H9 (cell line): Measurements from ENCODE around the gene IL6R. TPM values are rescaled to one million over a fixed set of nuclear protein-coding genes. Genes with fewer than 3 reads are reported as not detected.

ENCODE experiments used
- DNase-seq: peaks from one replicate; pipeline ENCODE4 v3.0.0-alpha.2; 2017
- H2AFZ ChIP-seq: one replicate; pipeline ENCODE4 v1.6.1; 2013; ENCODE audit warnings: mild to moderate bottlenecking, low read length, control low read depth, moderate library complexity
- H2AK5ac ChIP-seq: 2 replicates; pipeline ENCODE4 v1.6.1; 2013; ENCODE audit warnings: low read length, control low read depth, mixed read lengths; ENCODE audit not compliant: insufficient read length
- H2BK120ac ChIP-seq: one replicate; pipeline ENCODE4 v1.6.1; 2013; ENCODE audit warnings: low read depth, mild to moderate bottlenecking, low read length, control low read depth, inconsistent platforms; ENCODE audit not compliant: poor library complexity, severe bottlenecking
- H2BK12ac ChIP-seq: 2 replicates; pipeline ENCODE4 v1.6.1; 2013; ENCODE audit warnings: low read length, control low read depth, mixed read lengths, low read depth; ENCODE audit not compliant: insufficient read length
- H2BK15ac ChIP-seq: 2 replicates; pipeline ENCODE4 v1.6.1; 2013; ENCODE audit warnings: low read depth, low read length, control low read depth
- H2BK20ac ChIP-seq: one replicate; pipeline ENCODE4 v1.6.1; 2013; ENCODE audit warnings: low read depth, mild to moderate bottlenecking, low read length, control low read depth, inconsistent platforms; ENCODE audit not compliant: poor library complexity, severe bottlenecking
- H2BK5ac ChIP-seq: 2 replicates; pipeline ENCODE4 v1.6.1; 2013; ENCODE audit warnings: low read length, control low read depth, mixed read lengths; ENCODE audit not compliant: insufficient read length
- H3K14ac ChIP-seq: 2 replicates; pipeline ENCODE4 v1.6.1; 2013; ENCODE audit warnings: low read length, control low read depth; ENCODE audit not compliant: insufficient read depth
- H3K18ac ChIP-seq: 2 replicates; pipeline ENCODE4 v1.6.1; 2013; ENCODE audit warnings: low read depth, mild to moderate bottlenecking, mixed read lengths, low read length, control low read depth; ENCODE audit not compliant: insufficient read length
- H3K23ac ChIP-seq: 2 replicates; pipeline ENCODE4 v1.6.1; 2013; ENCODE audit warnings: low read length, control low read depth, mixed read lengths, low read depth; ENCODE audit not compliant: insufficient read length
- H3K23me2 ChIP-seq: 2 replicates; pipeline ENCODE4 v1.6.1; 2013; ENCODE audit warnings: low read depth, mild to moderate bottlenecking, mixed read lengths, low read length, control low read depth; ENCODE audit not compliant: insufficient read length, poor library complexity, severe bottlenecking
- H3K27ac ChIP-seq: 2 replicates; pipeline ENCODE4 v1.5.1; 2013; ENCODE audit warnings: low read length, control low read depth, mixed read lengths, low read depth; ENCODE audit not compliant: insufficient read length
- H3K27me3 ChIP-seq: 2 replicates; pipeline ENCODE4 v1.6.1; 2013; ENCODE audit warnings: low read length, control low read depth, inconsistent platforms; ENCODE audit not compliant: insufficient read depth
- H3K4ac ChIP-seq: 2 replicates; pipeline ENCODE4 v1.6.1; 2013; ENCODE audit warnings: low read depth, mild to moderate bottlenecking, control low read depth, inconsistent platforms, low read length, moderate library complexity
- H3K4me1 ChIP-seq: 2 replicates; pipeline ENCODE4 v1.6.1; 2013; ENCODE audit warnings: low read length, control low read depth, inconsistent platforms; ENCODE audit not compliant: insufficient read depth
- H3K4me2 ChIP-seq: 2 replicates; pipeline ENCODE4 v1.6.1; 2013; ENCODE audit warnings: low read length, control low read depth, mixed read lengths; ENCODE audit not compliant: insufficient read length, insufficient read depth
- H3K56ac ChIP-seq: 2 replicates; pipeline ENCODE4 v1.6.1; 2013; ENCODE audit warnings: low read depth, mild to moderate bottlenecking, mixed read lengths, low read length, control low read depth; ENCODE audit not compliant: insufficient read length
- H3K79me1 ChIP-seq: 2 replicates; pipeline ENCODE4 v1.6.1; 2013; ENCODE audit warnings: low read depth, mild to moderate bottlenecking, moderate library complexity, low read length, control low read depth, inconsistent platforms; ENCODE audit not compliant: insufficient read depth, poor library complexity, severe bottlenecking
- H3K79me2 ChIP-seq: 2 replicates; pipeline ENCODE4 v1.6.1; 2013; ENCODE audit warnings: low read length, control low read depth, inconsistent platforms; ENCODE audit not compliant: insufficient read depth
- H3K9ac ChIP-seq: 2 replicates; pipeline ENCODE4 v1.6.1; 2013; ENCODE audit warnings: low read length, control low read depth, mixed read lengths; ENCODE audit not compliant: insufficient read length; ENCODE audit errors: extremely low read depth
- H3K9me3 ChIP-seq: one replicate; pipeline ENCODE4 v1.6.1; 2013; ENCODE audit warnings: low read depth, low read length, inconsistent platforms; ENCODE audit not compliant: control insufficient read depth
- H3T11ph ChIP-seq: one replicate; pipeline ENCODE4 v1.6.1; 2013; ENCODE audit warnings: mild to moderate bottlenecking, low read length, control low read depth, inconsistent platforms
- H4K20me1 ChIP-seq: one replicate; pipeline ENCODE4 v1.6.1; 2013; ENCODE audit not compliant: control insufficient read depth, insufficient read length, insufficient read depth
- H4K5ac ChIP-seq: 2 replicates; pipeline ENCODE4 v1.6.1; 2013; ENCODE audit warnings: low read depth, mild to moderate bottlenecking, mixed read lengths, low read length, control low read depth; ENCODE audit not compliant: insufficient read length
- H4K8ac ChIP-seq: replicated peaks from 2 replicates; pipeline ENCODE4 v1.6.1; 2013; ENCODE audit warnings: low read length, control low read depth, mixed read lengths, low read depth; ENCODE audit not compliant: insufficient read length
- H4K91ac ChIP-seq: 2 replicates; pipeline ENCODE4 v1.6.1; 2013; ENCODE audit warnings: low read depth, mild to moderate bottlenecking, moderate library complexity, mixed read lengths, low read length, control low read depth; ENCODE audit not compliant: insufficient read length
- H3K27ac Mint-ChIP-seq, 3 experiments: 2 replicates in 2 of 3; 3 replicates in 1 of 3; pipeline ENCODE4 v1.8.0; 2020 to 2021; ENCODE audit warnings: mixed read lengths in 3 of 3, mild to moderate bottlenecking in 1 of 3, moderate library complexity in 1 of 3
- H3K27me3 Mint-ChIP-seq: 2 replicates; pipeline ENCODE4 v1.8.0; 2021; ENCODE audit warnings: low read depth, mild to moderate bottlenecking, moderate library complexity, mixed read lengths
- H3K36me3 Mint-ChIP-seq, 3 experiments: 2 replicates in 2 of 3; 3 replicates in 1 of 3; pipeline ENCODE4 v1.8.0; 2020 to 2021; ENCODE audit warnings: low read depth in 3 of 3, mixed read lengths in 3 of 3; ENCODE audit not compliant: insufficient read depth in 1 of 3
- H3K4me1 Mint-ChIP-seq, 2 experiments: 2 replicates each; pipeline ENCODE4 v1.8.0; 2020; ENCODE audit warnings: mixed read lengths in 2 of 2
- H3K4me3 Mint-ChIP-seq, 2 experiments: 2 replicates in 1 of 2; 3 replicates in 1 of 2; pipeline ENCODE4 v1.8.0; 2020 to 2021; ENCODE audit warnings: mild to moderate bottlenecking in 2 of 2, mixed read lengths in 2 of 2, moderate library complexity in 1 of 2
- H3K9me3 Mint-ChIP-seq, 2 experiments: 2 replicates in 1 of 2; 3 replicates in 1 of 2; pipeline ENCODE4 v1.8.0; 2020; ENCODE audit warnings: mild to moderate bottlenecking in 2 of 2, mixed read lengths in 2 of 2, moderate library complexity in 1 of 2
- WGBS: extraction: QIAGEN DNeasy Blood & Tissue Kit; methylation state at CpG from one replicate; pipeline ENCODE4 v1.1.7; 2013; ENCODE audit warnings: missing lambda C conversion rate, low lambda C conversion rate, mixed read lengths; ENCODE audit not compliant: insufficient read length; ENCODE audit errors: extremely low coverage; 5-methylcytosine and 5-hydroxymethylcytosine counted together
- total RNA-seq: library from RNA; stranded (reverse); gene quantifications from 2 replicates; pipeline ENCODE4 v1.2.1, GENCODE V29; 2021
- TF ChIP-seq, protein P1 (sequence below): fragments of 200-600 bp; sonication (generic); conservative IDR thresholded peaks from 3 replicates; pipeline ENCODE4 v1.8.0; 2021; ENCODE audit warnings: antibody characterized with exemption, mild to moderate bottlenecking

Gene IL6R
- total RNA-seq, 1 experiment from 2014 or later = 1.7 TPM

DNA sequence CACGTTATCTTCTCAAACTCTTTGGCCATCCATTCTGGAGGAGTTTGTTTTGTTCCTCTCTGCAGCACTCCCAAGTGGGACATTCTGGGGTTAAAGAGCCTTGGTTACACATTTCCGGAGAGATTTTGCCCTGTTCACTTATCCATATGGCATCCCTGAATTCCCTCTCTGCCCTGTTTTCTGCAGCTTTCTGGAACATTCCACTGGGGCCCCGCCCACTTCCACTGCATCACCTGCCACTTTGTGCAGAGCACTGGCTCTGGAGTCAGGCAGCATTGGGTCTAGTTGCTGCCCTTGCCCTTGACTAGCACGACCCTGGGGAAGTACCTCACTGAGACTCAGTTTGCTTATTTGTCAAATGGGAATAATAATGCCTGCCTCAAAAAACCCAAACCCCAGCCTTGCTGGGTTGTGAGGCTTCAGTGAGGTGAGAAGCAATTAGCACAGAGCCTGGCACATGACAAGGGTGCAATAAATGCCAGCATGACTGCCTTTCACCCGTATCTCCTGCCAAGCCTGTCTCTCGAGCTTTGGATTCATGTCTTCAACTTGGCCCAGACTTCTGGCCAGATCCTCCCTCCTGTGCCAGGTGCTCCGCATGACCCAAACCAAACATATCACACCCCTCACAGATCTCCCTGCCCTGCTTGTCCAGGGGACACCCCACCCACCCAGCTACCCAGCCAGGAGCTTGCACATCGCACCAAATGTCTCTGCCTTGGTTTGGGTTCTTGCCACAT is 38.3 kb downstream of the IL6R start:
- no peak overlapping the region for H4K91ac ChIP-seq
- no peak overlapping the region for H3K23ac ChIP-seq

More for the DNA sequence above, 38.3 kb downstream of the IL6R start:
- Mint-ChIP-seq H3K36me3 (no peaks in the 10 kb centered on the region), H3K4me1 (peaks cover 7 to 10% of the 10 kb centered on the region in 2 experiments), H3K27ac (no peak overlapping the region), H3K27me3 (peaks cover 3% of the 10 kb centered on the region), H3K4me3 (no peak overlapping the region), H3K9me3 (no peaks in the 10 kb centered on the region)
- no peak overlapping the region for H3K56ac ChIP-seq
- H3K4me2 ChIP-seq = no peak overlapping the region
- H3K23me2 ChIP-seq = no peaks in the 10 kb centered on the region
- H2BK120ac ChIP-seq = no peak overlapping the region
- no peaks in the 10 kb centered on the region for H3K27me3 ChIP-seq
- H2AK5ac ChIP-seq = no peak overlapping the region
- no peak overlapping the region for H2BK12ac ChIP-seq
- H3K18ac ChIP-seq = no peak overlapping the region
- no peak overlapping the region for H2BK5ac ChIP-seq
- no peak overlapping the region for H4K8ac ChIP-seq
- no peaks in the 10 kb centered on the region for H3K79me1 ChIP-seq
- no peak overlapping the region for H2BK20ac ChIP-seq
- H4K20me1 ChIP-seq = no peaks in the 10 kb centered on the region
- H3K27ac ChIP-seq = no peak overlapping the region
- no peak overlapping the region for H4K5ac ChIP-seq
- no peak overlapping the region for H3K9ac ChIP-seq
- no peak overlapping the region for H3K14ac ChIP-seq
- H3K4ac ChIP-seq = no peak overlapping the region
- no peaks in the 10 kb centered on the region for H3K9me3 ChIP-seq
- H2BK15ac ChIP-seq = no peak overlapping the region
- WGBS = no CpG with 5 or more reads among the region's 8 CpGs
- TF ChIP-seq, protein P1, sequence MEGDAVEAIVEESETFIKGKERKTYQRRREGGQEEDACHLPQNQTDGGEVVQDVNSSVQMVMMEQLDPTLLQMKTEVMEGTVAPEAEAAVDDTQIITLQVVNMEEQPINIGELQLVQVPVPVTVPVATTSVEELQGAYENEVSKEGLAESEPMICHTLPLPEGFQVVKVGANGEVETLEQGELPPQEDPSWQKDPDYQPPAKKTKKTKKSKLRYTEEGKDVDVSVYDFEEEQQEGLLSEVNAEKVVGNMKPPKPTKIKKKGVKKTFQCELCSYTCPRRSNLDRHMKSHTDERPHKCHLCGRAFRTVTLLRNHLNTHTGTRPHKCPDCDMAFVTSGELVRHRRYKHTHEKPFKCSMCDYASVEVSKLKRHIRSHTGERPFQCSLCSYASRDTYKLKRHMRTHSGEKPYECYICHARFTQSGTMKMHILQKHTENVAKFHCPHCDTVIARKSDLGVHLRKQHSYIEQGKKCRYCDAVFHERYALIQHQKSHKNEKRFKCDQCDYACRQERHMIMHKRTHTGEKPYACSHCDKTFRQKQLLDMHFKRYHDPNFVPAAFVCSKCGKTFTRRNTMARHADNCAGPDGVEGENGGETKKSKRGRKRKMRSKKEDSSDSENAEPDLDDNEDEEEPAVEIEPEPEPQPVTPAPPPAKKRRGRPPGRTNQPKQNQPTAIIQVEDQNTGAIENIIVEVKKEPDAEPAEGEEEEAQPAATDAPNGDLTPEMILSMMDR = no peak
- H3T11ph ChIP-seq = no peak overlapping the region
- no peak overlapping the region for H2AFZ ChIP-seq
- DNase-seq = no peak
- H3K79me2 ChIP-seq = no peaks in the 10 kb centered on the region
- peaks cover 3% of the 10 kb centered on the region; the same call in 1 of the 2 replicates for H3K4me1 ChIP-seq
